DOHH2 (cell line): ENCODE data around the gene SH3RF3.

Experiments
- H3F3A ChIP-seq: fragments of 200-600 bp; sonication (generic), shearing (Covaris generic); 2 replicates; pipeline ENCODE4 v1.6.0; 2016; ENCODE audit warnings: antibody characterized with exemption, mild to moderate bottlenecking; ENCODE audit not compliant: control insufficient read depth, insufficient read depth
- H3K27ac ChIP-seq: fragments of 200-600 bp; sonication (generic); 2 replicates; pipeline ENCODE4 v1.5.1; 2014; ENCODE audit warnings: low read depth, mild to moderate bottlenecking, low read length, moderate library complexity
- H3K27me3 ChIP-seq: fragments of 200-600 bp; sonication (generic); 2 replicates; pipeline ENCODE4 v1.6.1; 2014; ENCODE audit warnings: mild to moderate bottlenecking, low read length, mixed read lengths; ENCODE audit not compliant: control insufficient read depth
- H3K36me3 ChIP-seq: fragments of 200-600 bp; sonication (generic); 2 replicates; pipeline ENCODE4 v1.6.1; 2014; ENCODE audit warnings: mild to moderate bottlenecking, low read length, moderate library complexity, mixed read lengths; ENCODE audit not compliant: control insufficient read depth
- H3K4me1 ChIP-seq: fragments of 200-600 bp; sonication (generic); 2 replicates; pipeline ENCODE4 v1.6.1; 2014; ENCODE audit warnings: mild to moderate bottlenecking, low read length, mixed read lengths; ENCODE audit not compliant: control insufficient read depth
- H3K4me2 ChIP-seq: fragments of 200-600 bp; sonication (generic); 2 replicates; pipeline ENCODE4 v1.6.0; 2014; ENCODE audit warnings: mild to moderate bottlenecking, low read length, moderate library complexity
- H3K4me3 ChIP-seq: fragments of 200-600 bp; sonication (generic); 2 replicates; pipeline ENCODE4 v1.5.1; 2014; ENCODE audit warnings: mild to moderate bottlenecking, low read length, mixed read lengths
- H3K79me2 ChIP-seq: fragments of 200-600 bp; sonication (generic); 2 replicates; pipeline ENCODE4 v1.6.1; 2014; ENCODE audit warnings: mild to moderate bottlenecking, low read length, mixed read lengths; ENCODE audit not compliant: control insufficient read depth
- H3K9me2 ChIP-seq: fragments of 200-600 bp; sonication (generic); replicated peaks from 2 replicates; pipeline ENCODE4 v1.6.1; 2014; ENCODE audit warnings: mild to moderate bottlenecking, low read length, mixed read lengths; ENCODE audit not compliant: control insufficient read depth
- H3K9me3 ChIP-seq: fragments of 200-600 bp; sonication (generic); 2 replicates; pipeline ENCODE4 v1.6.1; 2014; ENCODE audit warnings: antibody characterized with exemption, low read length, mixed read lengths; ENCODE audit not compliant: control insufficient read depth, insufficient read depth
- H4K20me1 ChIP-seq: fragments of 200-600 bp; sonication (generic); 2 replicates; pipeline ENCODE4 v1.6.0; 2014; ENCODE audit warnings: low read depth, mild to moderate bottlenecking, antibody characterized with exemption, low read length, moderate library complexity; ENCODE audit not compliant: control insufficient read depth, insufficient read depth
- EZH2phosphoT487 ChIP-seq: fragments of 200-600 bp; sonication (generic); IDR thresholded peaks from 2 replicates; pipeline ENCODE4 v1.6.1; 2017; ENCODE audit warnings: borderline replicate concordance, mild to moderate bottlenecking, antibody characterized with exemption, low read length, moderate library complexity, mixed read lengths
- TF ChIP-seq, protein P1 (sequence below): fragments of 200-600 bp; sonication (generic); IDR thresholded peaks from one replicate; pipeline ENCODE4 v1.5.1; 2014; ENCODE audit warnings: antibody characterized with exemption, mild to moderate bottlenecking, low read depth, low read length; ENCODE audit not compliant: poor library complexity, severe bottlenecking

SH3RF3 gene

GRCh38 chr2:109172556-109173105 lies 43.6 kb downstream of the SH3RF3 start:
- Histone ChIP-seq H4K20me1 (no peaks in the 10 kb centered on the region), H3K4me1 (no peaks in the 10 kb centered on the region), H3K79me2 (no peaks in the 10 kb centered on the region), H3F3A (no peaks in the 10 kb centered on the region), H3K9me3 (no peaks in the 10 kb centered on the region), H3K4me2 (no peak overlapping the region), H3K36me3 (no peaks in the 10 kb centered on the region), H3K27ac (no peak overlapping the region), H3K27me3 (peaks cover 17% of the 10 kb centered on the region), H3K9me2 (no peaks in the 10 kb centered on the region), H3K4me3 (no peak overlapping the region)
- TF ChIP-seq, protein P1, sequence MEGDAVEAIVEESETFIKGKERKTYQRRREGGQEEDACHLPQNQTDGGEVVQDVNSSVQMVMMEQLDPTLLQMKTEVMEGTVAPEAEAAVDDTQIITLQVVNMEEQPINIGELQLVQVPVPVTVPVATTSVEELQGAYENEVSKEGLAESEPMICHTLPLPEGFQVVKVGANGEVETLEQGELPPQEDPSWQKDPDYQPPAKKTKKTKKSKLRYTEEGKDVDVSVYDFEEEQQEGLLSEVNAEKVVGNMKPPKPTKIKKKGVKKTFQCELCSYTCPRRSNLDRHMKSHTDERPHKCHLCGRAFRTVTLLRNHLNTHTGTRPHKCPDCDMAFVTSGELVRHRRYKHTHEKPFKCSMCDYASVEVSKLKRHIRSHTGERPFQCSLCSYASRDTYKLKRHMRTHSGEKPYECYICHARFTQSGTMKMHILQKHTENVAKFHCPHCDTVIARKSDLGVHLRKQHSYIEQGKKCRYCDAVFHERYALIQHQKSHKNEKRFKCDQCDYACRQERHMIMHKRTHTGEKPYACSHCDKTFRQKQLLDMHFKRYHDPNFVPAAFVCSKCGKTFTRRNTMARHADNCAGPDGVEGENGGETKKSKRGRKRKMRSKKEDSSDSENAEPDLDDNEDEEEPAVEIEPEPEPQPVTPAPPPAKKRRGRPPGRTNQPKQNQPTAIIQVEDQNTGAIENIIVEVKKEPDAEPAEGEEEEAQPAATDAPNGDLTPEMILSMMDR, result no peak
- no peak for TF ChIP-seq EZH2phosphoT487

DNA sequence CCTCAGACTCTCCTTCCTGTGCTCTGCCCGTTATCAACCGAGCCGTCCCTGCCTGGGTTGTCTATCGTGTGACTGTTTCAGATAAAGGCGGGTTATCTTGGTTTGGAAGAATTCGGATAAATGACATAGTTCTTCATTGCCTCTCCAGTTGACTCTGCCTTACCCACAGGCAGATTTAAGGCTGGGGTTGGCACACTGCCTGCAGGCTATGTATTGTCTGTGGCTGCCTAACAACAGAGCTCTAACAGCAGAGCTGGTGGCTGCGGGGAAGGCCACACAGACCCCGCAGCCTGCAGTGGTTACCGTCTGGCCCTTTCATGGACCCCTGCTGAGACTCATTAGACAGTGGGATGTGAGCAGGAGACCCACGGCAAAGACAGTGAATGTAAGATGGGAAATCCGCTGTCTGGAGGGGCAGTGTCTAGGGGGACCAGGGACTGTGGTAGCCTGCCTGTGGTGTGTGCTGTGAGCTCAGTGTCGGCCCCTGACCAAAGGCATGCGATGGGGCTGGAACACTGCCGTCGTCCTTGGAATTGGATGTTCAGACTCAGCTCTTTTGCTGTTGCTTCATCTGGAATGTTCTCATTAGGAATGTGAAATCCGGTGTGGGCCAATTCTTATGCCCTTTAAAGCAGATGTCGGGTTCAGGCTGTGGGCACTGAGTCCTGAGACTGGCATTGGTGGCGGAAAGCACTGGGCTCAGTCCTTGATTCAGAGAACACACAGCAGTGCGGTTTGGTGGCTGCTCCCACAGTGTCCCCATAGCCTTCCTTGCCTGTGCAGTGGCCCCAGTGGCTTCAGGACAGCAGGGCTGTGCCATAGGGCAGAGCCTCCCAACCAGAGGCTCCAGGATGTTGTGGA lies 44.5 kb downstream of the SH3RF3 start:
- no peaks in the 10 kb centered on the region for H4K20me1 ChIP-seq
- H3K4me1 ChIP-seq, result no peaks in the 10 kb centered on the region
- no peaks in the 10 kb centered on the region for H3K79me2 ChIP-seq
- H3K4me2 ChIP-seq, result no peak overlapping the region
- H3K9me3 ChIP-seq, result no peaks in the 10 kb centered on the region
- no peak overlapping the region for H3K4me3 ChIP-seq
- H3K36me3 ChIP-seq, result no peaks in the 10 kb centered on the region
- no peak overlapping the region for H3K27ac ChIP-seq
- no peaks in the 10 kb centered on the region for H3K9me2 ChIP-seq
- no peaks in the 10 kb centered on the region for H3F3A ChIP-seq
- peaks cover 9% of the 10 kb centered on the region for H3K27me3 ChIP-seq
- TF ChIP-seq EZH2phosphoT487, result no peak
- TF ChIP-seq, protein P1, result no peak

DNA sequence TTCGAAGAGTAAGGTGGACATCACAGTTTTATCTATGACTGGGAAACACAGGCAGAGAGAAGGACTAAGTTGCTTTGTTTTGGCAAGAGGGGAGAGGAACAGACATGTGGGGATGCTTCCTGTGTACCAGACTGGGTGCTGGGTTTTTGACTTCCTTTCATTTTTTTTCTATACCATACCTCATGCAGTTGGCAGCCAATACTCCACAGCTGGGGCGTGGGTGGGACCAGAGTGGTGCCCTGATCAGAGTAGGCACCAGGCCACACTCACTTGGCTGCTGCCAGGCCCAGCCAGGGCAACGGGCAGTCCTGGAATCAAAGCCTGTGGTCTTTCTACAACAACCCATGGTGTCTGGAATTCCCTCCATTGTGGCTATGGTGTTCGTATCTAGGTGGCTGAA lies 45.2 kb downstream of the SH3RF3 start:
- TF ChIP-seq, protein P1, result no peak
- no peak for TF ChIP-seq EZH2phosphoT487
- H3K79me2 ChIP-seq, result no peaks in the 10 kb centered on the region

More for the DNA sequence above, 45.2 kb downstream of the SH3RF3 start:
- no peaks in the 10 kb centered on the region for H4K20me1 ChIP-seq
- H3K36me3 ChIP-seq, result no peaks in the 10 kb centered on the region
- peaks cover 3% of the 10 kb centered on the region for H3K27me3 ChIP-seq
- H3K9me2 ChIP-seq, result no peaks in the 10 kb centered on the region
- no peaks in the 10 kb centered on the region for H3F3A ChIP-seq
- no peaks in the 10 kb centered on the region for H3K9me3 ChIP-seq
- H3K4me1 ChIP-seq, result no peaks in the 10 kb centered on the region
- no peak overlapping the region for H3K27ac ChIP-seq
- no peak overlapping the region for H3K4me3 ChIP-seq
- H3K4me2 ChIP-seq, result no peak overlapping the region
